Activated T-helper 2 cell treated with anti-CD3 and anti-CD28 coated beads, Interferon-gamma antibody, Interleukin-2, Interleukin-4, amounts not matched to agents 10 μg/mL and 5 μg/mL and 100 μg/mL, durations not matched to agents 14 hours and 24 hours and 36 hours (primary cell): ENCODE data around the gene ZNRD2. TPM values are rescaled to one million over a fixed set of nuclear protein-coding genes. Genes with fewer than 3 reads are reported as not detected.

Experiments used
- DNase-seq: peaks from one replicate; pipeline ENCODE4 v3.0.0; 2021; ENCODE audit warnings: low spot score
- H3K27ac Mint-ChIP-seq: one replicate; pipeline ENCODE4 v1.8.0; 2021; ENCODE audit warnings: mixed read lengths
- H3K27me3 Mint-ChIP-seq: one replicate; pipeline ENCODE4 v1.8.0; 2021; ENCODE audit warnings: low read depth, mixed read lengths
- H3K36me3 Mint-ChIP-seq: one replicate; pipeline ENCODE4 v1.8.0; 2021; ENCODE audit warnings: low read depth, mixed read lengths
- H3K4me1 Mint-ChIP-seq: one replicate; pipeline ENCODE4 v1.8.0; 2021; ENCODE audit warnings: low read depth, mixed read lengths
- H3K4me3 Mint-ChIP-seq: one replicate; pipeline ENCODE4 v1.8.0; 2021; ENCODE audit warnings: low read depth, mild to moderate bottlenecking, moderate library complexity, mixed read lengths
- H3K9me3 Mint-ChIP-seq: one replicate; pipeline ENCODE4 v1.8.0; 2021; ENCODE audit warnings: mixed read lengths
- intact Hi-C: fragments of 100-400 bp; cut with micrococcal nuclease; formaldehyde crosslinking; loops from one replicate; pipeline ENCODE4 v1.15.1; 2023
- total RNA-seq: library from RNA; stranded (reverse); gene quantifications from 2 replicates; pipeline ENCODE4 v1.2.3, GENCODE V29; 2022

Gene ZNRD2
- total RNA-seq, 1 donor from 2014 or later: 63.8 TPM

GRCh38 chr11:65574811-65575567 lies 4.7 kb downstream of the ZNRD2 start:
- Mint-ChIP-seq H3K27me3 (no peaks in the 10 kb centered on the region), H3K4me1 (peaks cover 46% of the 10 kb centered on the region), H3K27ac (peak overlapping the region; percentile 95), H3K9me3 (no peaks in the 10 kb centered on the region), H3K4me3 (peak overlapping the region; percentile 91), H3K36me3 (peaks cover 50% of the 10 kb centered on the region)
- intact Hi-C loops: loop anchor here (1.0 to 10.0 kb wide), 9 partner anchors 13 to 548 kb away; partner anchors contain the start of genes CFL1, KAT5, PCNX3 and SNX15
- DNase-seq: no peak

GRCh38 chr11:65575568-65576231 lies 5.4 kb downstream of the ZNRD2 start, which contains the start of gene EHBP1L1:
TSS of gene EHBP1L1 (plus strand) at chr11:65576053. CDS start at chr11:65576303, 250 bp downstream.
- H3K9me3 Mint-ChIP-seq: no peaks in the 10 kb centered on the region
- H3K4me3 Mint-ChIP-seq: peak within 1 kb of the TSS; percentile 91
- H3K36me3 Mint-ChIP-seq: peaks cover 52% of the 10 kb centered on the region
- H3K4me1 Mint-ChIP-seq: peaks cover 46% of the 10 kb centered on the region
- peak within 1 kb of the TSS; percentile 95 for H3K27ac Mint-ChIP-seq
- DNase-seq: peak; percentile 76
- no peaks in the 10 kb centered on the region for H3K27me3 Mint-ChIP-seq
- intact Hi-C loops: loop anchor here (1.0 to 10.0 kb wide), 5 partner anchors 29 to 461 kb away; partner anchors contain the start of genes CFL1, PCNX3, TM7SF2 and ZNHIT2

DNA sequence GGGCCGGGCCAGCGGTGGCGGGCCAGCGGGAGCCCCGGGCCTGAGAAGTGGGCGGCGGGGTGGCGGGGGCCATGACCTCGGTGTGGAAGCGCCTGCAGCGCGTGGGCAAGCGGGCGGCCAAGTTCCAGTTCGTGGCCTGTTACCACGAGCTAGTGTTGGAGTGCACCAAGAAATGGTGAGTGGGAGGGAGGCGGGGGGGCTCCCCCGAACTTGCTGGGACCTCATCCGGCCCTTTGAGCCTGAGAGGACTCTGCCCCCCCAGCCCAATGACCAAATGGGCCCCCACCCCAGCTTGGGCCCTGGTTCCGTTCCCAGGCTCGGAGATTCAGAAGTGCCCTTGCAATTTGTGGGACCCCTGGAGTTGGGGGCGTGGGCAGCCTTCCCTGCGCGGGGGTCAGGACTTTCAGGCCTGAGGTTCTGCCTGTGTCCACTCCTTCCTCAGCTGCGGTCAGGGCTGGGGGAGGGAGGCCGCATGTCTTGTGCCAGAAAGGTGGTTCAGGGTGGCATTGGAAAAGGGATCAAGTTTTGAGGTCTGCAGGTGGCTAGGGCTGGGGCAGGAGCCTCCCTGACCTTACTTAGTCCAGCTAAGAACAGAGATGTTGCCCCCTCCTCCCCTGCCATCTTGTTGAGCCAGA lies 6.1 kb downstream of the ZNRD2 start:
- Mint-ChIP-seq H3K4me1 (peaks cover 44% of the 10 kb centered on the region), H3K4me3 (peak overlapping the region; percentile 90), H3K9me3 (no peaks in the 10 kb centered on the region), H3K36me3 (peaks cover 58% of the 10 kb centered on the region), H3K27me3 (no peaks in the 10 kb centered on the region), H3K27ac (peak overlapping the region; percentile 75)
- DNase-seq: no peak
- intact Hi-C loops: loop anchor here (10.0 kb wide), 2 partner anchors 278 to 462 kb away; partner anchors contain the start of genes CFL1, TM7SF2 and ZNHIT2

GRCh38 chr11:65576867-65577755 lies 6.8 kb downstream of the ZNRD2 start:
- peak overlapping the region; percentile 90 for H3K4me3 Mint-ChIP-seq
- no peaks in the 10 kb centered on the region for H3K9me3 Mint-ChIP-seq
- intact Hi-C loops: loop anchor here (10.0 kb wide), 2 partner anchors 278 to 462 kb away; partner anchors contain the start of genes CFL1, TM7SF2 and ZNHIT2
- peak overlapping the region; percentile 75 for H3K27ac Mint-ChIP-seq
- no peaks in the 10 kb centered on the region for H3K27me3 Mint-ChIP-seq
- no peak for DNase-seq
- H3K4me1 Mint-ChIP-seq: peaks cover 37% of the 10 kb centered on the region
- H3K36me3 Mint-ChIP-seq: peaks cover 60% of the 10 kb centered on the region

DNA sequence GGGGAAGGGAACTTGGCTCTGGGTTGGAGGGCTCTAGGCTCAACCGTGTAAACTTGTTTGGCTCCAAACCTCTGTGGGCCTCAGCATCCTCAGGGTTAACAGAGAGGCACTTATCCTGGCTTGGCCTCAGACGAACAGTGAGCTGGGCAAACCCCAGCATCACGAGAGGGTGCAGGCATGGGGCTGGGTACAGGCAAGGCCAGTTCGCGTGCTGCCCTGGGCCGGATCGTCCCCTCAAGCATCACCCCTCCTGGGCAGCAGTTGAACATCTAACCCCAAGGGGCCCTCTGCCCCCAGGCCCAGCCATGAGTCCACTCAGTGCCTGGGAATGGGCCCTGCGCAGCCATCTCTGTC lies 7.5 kb downstream of the ZNRD2 start:
- intact Hi-C loops: loop anchor here (10.0 kb wide), 2 partner anchors 277 to 463 kb away; partner anchors contain the start of genes CFL1, TM7SF2 and ZNHIT2
- Mint-ChIP-seq H3K27ac (no peak overlapping the region), H3K27me3 (no peaks in the 10 kb centered on the region), H3K36me3 (peaks cover 63% of the 10 kb centered on the region), H3K4me3 (peak overlapping the region; percentile 75), H3K4me1 (peaks cover 35% of the 10 kb centered on the region), H3K9me3 (no peaks in the 10 kb centered on the region)
- DNase-seq: no peak

DNA sequence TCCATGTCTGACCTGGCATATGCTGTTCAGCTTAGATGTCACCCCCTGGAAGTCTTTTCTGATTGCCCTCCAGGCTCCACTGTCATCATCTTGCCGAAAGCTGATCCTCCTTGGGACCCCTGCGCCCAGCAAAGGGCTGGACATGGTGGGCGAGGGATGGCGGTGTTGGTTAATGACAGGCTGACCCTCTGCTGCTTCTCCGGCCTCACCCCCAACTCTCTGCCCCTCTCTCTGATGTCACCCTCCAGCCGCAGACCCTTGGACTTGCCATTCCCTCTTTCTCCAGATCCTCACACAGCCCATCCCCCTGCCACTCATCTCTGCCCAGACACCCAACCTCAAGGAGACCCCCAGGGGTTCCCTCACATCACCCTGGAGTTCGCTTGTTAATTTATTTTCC lies 7.9 kb downstream of the ZNRD2 start:
- Mint-ChIP-seq H3K4me3 (peak overlapping the region; percentile 75), H3K36me3 (peaks cover 64% of the 10 kb centered on the region), H3K27me3 (no peaks in the 10 kb centered on the region), H3K4me1 (peaks cover 35% of the 10 kb centered on the region), H3K27ac (peak overlapping the region; percentile 64), H3K9me3 (no peaks in the 10 kb centered on the region)
- no peak for DNase-seq
- intact Hi-C loops: loop anchor here (10.0 kb wide), 2 partner anchors 277 to 463 kb away; partner anchors contain the start of genes CFL1, TM7SF2 and ZNHIT2

DNA sequence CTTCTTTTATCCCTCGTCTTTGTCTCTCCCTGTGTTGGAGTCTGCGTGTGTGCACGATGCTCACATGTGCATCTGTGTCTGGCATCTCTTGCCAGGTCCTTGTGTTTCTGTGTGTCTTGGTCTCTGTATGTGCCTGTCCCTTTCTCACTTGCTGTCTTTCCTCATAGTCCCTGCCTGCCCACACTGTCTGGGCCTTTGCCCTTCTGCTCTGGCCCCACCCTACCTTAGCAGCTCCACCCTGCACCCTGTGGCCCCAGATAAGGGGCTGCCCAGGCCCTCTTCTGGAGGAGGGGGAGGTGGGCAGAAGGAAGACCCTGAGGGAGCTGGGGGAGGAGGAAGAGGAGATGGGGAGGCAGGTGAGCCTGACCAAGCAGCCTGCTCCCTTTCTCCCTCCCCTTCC lies 8.4 kb downstream of the ZNRD2 start:
- H3K9me3 Mint-ChIP-seq: no peaks in the 10 kb centered on the region
- H3K4me1 Mint-ChIP-seq: peaks cover 31% of the 10 kb centered on the region
- peak overlapping the region; percentile 64 for H3K27ac Mint-ChIP-seq
- no peak for DNase-seq
- H3K27me3 Mint-ChIP-seq: no peaks in the 10 kb centered on the region
- peaks cover 62% of the 10 kb centered on the region for H3K36me3 Mint-ChIP-seq
- intact Hi-C loops: loop anchor here (10.0 kb wide), 2 partner anchors 276 to 464 kb away; partner anchors contain the start of genes CFL1, TM7SF2 and ZNHIT2
- H3K4me3 Mint-ChIP-seq: peak overlapping the region; percentile 75

DNA sequence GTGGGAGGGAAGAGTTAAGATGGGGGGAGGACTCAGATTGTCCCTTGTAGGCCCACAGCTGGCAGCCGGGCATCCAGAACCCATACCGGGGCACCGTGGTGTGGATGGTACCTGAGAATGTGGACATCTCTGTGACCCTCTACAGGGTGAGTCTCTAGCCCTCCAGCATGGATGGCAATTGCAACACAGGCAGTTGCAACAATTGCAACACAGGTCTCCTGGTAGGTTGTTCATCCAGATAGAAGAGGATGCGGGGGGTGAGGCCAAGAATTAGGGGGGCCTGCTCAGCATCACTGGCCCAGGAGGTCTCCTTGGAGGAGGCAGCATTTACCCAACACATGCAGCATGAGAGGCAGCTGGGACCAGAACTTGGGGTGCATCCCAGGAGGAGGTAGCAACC lies 9.0 kb downstream of the ZNRD2 start:
- intact Hi-C loops: loop anchor here (10.0 kb wide), 2 partner anchors 276 to 464 kb away; partner anchors contain the start of genes CFL1, TM7SF2 and ZNHIT2
- Mint-ChIP-seq H3K4me3 (peak overlapping the region; percentile 5), H3K27ac (no peak overlapping the region)

DNA sequence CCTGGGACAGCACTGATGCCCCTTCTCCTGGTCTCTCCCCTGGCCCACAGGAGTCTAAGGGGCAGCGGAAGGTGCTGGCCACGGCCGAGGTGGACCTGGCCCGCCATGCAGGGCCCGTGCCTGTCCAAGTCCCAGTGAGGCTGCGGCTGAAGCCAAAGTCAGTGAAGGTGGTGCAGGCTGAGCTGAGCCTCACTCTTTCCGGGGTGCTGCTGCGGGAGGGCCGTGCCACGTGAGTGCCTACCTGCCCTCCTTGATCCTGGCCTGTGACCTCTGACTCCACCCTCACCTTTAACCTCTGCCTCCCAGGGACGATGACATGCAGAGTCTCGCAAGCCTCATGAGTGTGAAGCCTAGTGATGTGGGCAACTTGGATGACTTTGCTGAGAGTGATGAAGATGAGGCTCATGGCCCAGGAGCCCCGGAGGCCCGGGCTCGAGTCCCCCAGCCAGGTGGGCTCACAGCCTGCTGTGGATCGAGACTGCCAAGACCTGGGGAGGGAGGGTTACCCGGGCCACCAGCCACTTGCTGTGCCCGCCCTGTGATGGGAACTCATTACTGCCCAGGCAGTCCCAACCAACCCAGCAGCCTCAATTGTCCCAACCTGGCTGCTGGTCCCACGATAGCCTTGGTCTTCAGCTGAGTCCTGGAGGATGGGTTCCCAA lies 9.9 kb downstream of the ZNRD2 start:
- H3K4me3 Mint-ChIP-seq: no peak overlapping the region
- H3K36me3 Mint-ChIP-seq: peaks cover 62% of the 10 kb centered on the region
- no peaks in the 10 kb centered on the region for H3K27me3 Mint-ChIP-seq
- no peaks in the 10 kb centered on the region for H3K9me3 Mint-ChIP-seq
- intact Hi-C loops: no loop called here
- no peak for DNase-seq
- H3K27ac Mint-ChIP-seq: no peak overlapping the region
- peaks cover 25% of the 10 kb centered on the region for H3K4me1 Mint-ChIP-seq

More for the DNA sequence above, 9.0 kb downstream of the ZNRD2 start:
- H3K27me3 Mint-ChIP-seq: no peaks in the 10 kb centered on the region
- H3K36me3 Mint-ChIP-seq: peaks cover 63% of the 10 kb centered on the region
- no peaks in the 10 kb centered on the region for H3K9me3 Mint-ChIP-seq
- no peak for DNase-seq
- H3K4me1 Mint-ChIP-seq: peaks cover 30% of the 10 kb centered on the region

DNA sequence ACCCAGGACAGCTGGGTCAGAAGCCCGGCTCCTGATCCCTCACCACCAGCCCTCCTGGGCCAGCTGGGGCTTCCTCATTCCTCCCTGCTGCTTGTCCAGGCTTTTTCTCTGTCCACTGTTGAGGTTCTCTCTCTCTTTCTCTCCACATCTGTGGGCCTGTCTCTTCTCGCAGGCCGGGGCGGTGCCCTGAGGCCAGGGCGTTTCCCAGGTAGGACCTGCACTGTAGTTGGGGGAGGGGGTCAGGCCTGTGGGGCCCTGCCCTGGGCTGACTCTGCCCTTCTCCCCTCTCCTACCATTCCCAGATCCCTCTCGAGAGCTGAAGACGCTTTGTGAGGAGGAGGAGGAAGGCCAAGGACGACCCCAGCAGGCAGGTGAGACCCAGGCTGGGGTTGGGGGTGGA lies 10.5 kb downstream of the ZNRD2 start:
- no peak for DNase-seq
- H3K4me1 Mint-ChIP-seq: peaks cover 20% of the 10 kb centered on the region
- intact Hi-C loops: no loop called here
- H3K9me3 Mint-ChIP-seq: no peaks in the 10 kb centered on the region
- no peak overlapping the region for H3K4me3 Mint-ChIP-seq
- H3K36me3 Mint-ChIP-seq: peaks cover 62% of the 10 kb centered on the region
- H3K27me3 Mint-ChIP-seq: no peaks in the 10 kb centered on the region
- H3K27ac Mint-ChIP-seq: no peak overlapping the region

DNA sequence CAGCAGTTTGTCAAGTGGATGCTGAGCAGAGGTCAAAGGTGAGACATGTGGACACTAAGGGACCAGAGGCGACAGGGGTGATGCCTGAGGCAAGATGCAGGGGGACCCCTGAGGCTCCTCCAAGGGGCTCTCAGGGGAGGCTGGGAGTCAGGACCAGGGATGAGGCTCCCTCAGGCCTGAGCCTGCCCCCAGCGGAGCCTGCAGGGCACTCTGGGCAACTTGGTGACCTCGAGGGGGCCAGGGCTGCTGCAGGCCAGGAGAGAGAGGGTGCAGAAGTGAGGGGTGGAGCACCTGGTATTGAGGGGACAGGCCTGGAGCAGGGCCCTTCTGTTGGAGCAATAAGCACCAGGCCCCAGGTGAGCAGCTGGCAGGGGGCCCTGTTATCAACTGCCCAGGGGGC lies 11.7 kb downstream of the ZNRD2 start:
- peak overlapping the region; percentile 52 for H3K27ac Mint-ChIP-seq
- H3K4me3 Mint-ChIP-seq: no peak overlapping the region
- no peaks in the 10 kb centered on the region for H3K9me3 Mint-ChIP-seq
- H3K4me1 Mint-ChIP-seq: peaks cover 27% of the 10 kb centered on the region
- no peak for DNase-seq
- peaks cover 73% of the 10 kb centered on the region for H3K36me3 Mint-ChIP-seq
- H3K27me3 Mint-ChIP-seq: no peaks in the 10 kb centered on the region
- intact Hi-C loops: no loop called here
